Measurements from ENCODE around the gene PTDSS2.

Gene PTDSS2

DNA sequence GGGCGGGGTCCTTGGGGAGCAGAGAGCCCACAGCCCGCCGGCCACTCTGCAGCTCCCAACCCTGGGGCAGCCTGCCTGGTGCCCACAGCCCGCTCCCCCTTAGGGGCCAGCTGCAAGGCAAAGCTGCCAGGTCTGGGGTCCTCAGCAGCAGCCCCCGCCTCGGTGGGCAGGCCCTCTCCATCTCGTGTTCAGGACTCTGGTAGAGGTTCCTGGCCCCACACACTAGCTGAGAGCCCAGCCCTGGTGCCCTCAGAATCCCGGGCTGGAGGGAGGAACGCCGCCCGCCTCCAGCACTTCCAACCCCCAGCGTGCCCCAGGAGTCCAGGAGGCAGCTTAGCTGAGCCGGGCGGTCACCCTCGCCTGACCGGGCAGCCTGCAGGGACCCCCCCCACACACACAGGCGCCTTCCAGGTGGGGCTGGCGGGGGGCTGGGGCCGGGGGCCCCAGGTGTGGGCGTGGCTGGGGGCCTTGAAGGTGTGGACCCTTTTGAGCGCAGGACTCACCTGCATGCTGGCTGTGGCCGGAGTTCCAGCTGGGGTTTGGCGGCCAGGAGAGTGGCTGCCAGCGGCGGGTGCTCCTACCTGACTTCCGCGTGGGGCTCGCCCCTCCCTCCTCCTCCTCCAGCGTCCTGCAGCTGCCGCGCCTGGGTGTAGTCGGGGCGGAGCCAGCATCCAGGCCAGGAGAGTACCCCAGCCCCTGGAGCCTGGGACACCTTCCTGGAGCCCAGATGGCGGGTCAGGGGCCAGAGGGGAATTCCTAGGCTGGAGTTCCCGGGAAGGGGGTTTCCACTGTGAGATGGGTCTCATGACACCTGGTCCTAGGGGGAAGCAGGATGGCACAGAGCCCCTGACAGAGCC is 8.4 kb upstream of the PTDSS2 start, which contains the start of gene ANO9:
Gene ANO9 (minus strand): TSS at position 594 of the 857 bp plus-strand sequence. CDS start 85 bp downstream, at position 509.
- Histone ChIP-seq H3K36me3 (ENCODE audit: insufficient read depth, low read length) (no peaks in the 10 kb centered on the region), H3K9me3 (ENCODE audit: low read length) (peaks cover 4% of the 10 kb centered on the region), H3K4me1 (ENCODE audit: insufficient read depth, low read length) (peaks cover 3% of the 10 kb centered on the region), H3K4me3 (ENCODE audit: low read length) (no peak within 1 kb of the TSS), H3K27me3 (ENCODE audit: insufficient read depth, low read length) (peaks cover 12% of the 10 kb centered on the region), H2AFZ (ENCODE audit: low read depth, low read length) (no peak within 1 kb of the TSS)

DNA sequence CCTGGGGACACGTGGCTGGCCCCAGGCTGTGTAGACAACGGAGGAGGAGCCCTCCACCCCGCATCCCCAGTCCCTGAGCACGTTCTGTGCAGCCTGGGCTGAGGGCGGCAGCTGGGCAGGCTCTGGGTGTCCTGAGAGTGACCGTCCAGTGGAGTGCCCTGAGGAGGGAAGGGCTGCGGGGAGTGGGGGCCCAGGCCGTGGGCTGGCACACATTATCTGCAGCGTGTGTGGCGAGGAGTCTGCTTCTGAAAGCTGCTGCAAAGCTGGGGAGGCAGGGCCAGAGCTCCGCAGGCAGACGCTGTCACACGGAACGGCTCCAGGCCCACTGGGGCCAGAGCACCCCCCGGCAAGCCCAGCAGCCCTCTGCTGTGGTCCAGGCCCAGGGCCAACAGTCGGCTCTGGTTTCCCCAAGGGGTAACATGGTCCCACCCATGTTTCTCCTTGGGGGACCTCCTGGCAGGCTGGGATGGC is 7.4 kb upstream of the PTDSS2 start:
- H3K4me3 ChIP-seq (ENCODE audit: low read length), result no peak overlapping the region
- peaks cover 12% of the 10 kb centered on the region for H3K27me3 ChIP-seq (ENCODE audit: insufficient read depth, low read length)
- no peaks in the 10 kb centered on the region for H3K36me3 ChIP-seq (ENCODE audit: insufficient read depth, low read length)

DNA sequence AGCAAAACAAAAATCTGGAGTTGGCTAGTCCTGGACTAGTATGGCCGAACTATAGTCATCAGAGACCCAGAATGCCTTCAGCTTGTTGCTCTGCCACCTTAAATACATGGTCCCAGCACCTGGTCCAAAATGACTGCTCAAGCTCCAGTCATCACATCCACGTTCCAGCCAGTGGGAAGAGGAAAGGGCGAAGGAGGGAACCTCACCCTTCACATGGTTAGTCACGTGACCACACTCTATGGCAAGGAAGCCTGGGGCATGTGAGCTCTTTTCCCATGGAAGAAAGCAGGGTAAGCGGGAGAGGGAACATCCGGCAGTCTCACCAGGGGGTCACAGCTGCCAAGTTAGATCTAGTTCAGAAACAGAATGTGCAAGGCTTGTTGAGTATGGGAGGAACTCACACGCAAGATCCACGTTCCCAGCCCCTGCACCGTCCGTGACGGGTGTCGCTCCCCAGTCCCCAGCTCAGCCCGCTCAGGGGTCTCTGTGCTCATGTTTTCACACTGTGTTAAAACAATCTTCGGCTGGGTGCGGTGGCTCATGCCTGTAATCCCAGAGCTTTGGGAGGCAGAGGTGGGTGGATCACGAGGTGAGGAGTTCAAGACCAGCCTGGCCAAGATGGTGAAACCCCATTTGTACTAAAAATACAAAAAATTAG is 6.4 kb upstream of the PTDSS2 start:
- H3K36me3 ChIP-seq (ENCODE audit: insufficient read depth, low read length), result no peaks in the 10 kb centered on the region
- no peak overlapping the region for H2AFZ ChIP-seq (ENCODE audit: low read depth, low read length)
- H3K4me1 ChIP-seq (ENCODE audit: insufficient read depth, low read length), result peaks cover 6% of the 10 kb centered on the region
- no peaks in the 10 kb centered on the region for H3K9me3 ChIP-seq (ENCODE audit: low read length)
- H3K4me3 ChIP-seq (ENCODE audit: low read length), result no peak overlapping the region
- peaks cover 12% of the 10 kb centered on the region for H3K27me3 ChIP-seq (ENCODE audit: insufficient read depth, low read length)

More for the DNA sequence above, 7.4 kb upstream of the PTDSS2 start:
- H3K9me3 ChIP-seq (ENCODE audit: low read length), result no peaks in the 10 kb centered on the region
- H3K4me1 ChIP-seq (ENCODE audit: insufficient read depth, low read length), result peaks cover 3% of the 10 kb centered on the region
- no peak overlapping the region for H2AFZ ChIP-seq (ENCODE audit: low read depth, low read length)

DNA sequence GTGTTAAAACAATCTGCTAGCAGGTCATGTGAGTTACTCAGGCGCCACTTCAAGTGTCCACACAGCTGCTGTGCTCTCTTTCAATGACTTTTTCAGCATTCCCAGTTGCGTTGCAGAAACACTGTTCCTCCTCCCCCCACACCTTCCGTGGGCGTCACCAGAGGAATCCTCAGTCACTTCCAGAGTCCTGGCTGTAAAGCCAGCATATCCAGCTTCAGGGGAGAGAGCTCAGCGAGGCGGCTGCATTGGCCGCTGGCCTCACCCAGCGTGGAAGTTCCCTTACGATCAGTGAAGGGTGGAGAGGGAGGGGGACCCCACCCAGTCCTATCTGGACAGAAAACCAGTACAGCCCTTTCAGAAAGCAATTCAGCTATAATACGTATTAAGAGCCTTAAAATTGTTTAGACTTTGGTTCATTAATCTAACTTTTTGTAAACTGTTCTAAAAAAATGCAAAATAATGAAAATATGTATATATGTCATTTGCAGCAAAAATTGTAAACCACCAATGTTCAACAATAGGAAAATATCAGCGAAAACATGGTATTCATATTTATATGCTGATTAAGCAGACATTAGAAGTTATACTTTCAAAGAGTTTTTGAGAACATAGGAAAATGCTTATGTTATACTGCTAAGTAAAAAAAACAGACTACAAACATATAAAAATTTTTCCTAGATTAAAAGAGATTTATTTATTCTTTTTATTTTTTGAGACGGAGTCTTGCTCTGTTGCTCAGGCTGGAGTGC is 5.5 kb upstream of the PTDSS2 start:
- Histone ChIP-seq H3K4me3 (ENCODE audit: low read length) (no peak overlapping the region), H3K4me1 (ENCODE audit: insufficient read depth, low read length) (peaks cover 8% of the 10 kb centered on the region), H2AFZ (ENCODE audit: low read depth, low read length) (no peak overlapping the region), H3K27me3 (ENCODE audit: insufficient read depth, low read length) (peaks cover 12% of the 10 kb centered on the region), H3K36me3 (ENCODE audit: insufficient read depth, low read length) (no peaks in the 10 kb centered on the region), H3K9me3 (ENCODE audit: low read length) (no peaks in the 10 kb centered on the region)

DNA sequence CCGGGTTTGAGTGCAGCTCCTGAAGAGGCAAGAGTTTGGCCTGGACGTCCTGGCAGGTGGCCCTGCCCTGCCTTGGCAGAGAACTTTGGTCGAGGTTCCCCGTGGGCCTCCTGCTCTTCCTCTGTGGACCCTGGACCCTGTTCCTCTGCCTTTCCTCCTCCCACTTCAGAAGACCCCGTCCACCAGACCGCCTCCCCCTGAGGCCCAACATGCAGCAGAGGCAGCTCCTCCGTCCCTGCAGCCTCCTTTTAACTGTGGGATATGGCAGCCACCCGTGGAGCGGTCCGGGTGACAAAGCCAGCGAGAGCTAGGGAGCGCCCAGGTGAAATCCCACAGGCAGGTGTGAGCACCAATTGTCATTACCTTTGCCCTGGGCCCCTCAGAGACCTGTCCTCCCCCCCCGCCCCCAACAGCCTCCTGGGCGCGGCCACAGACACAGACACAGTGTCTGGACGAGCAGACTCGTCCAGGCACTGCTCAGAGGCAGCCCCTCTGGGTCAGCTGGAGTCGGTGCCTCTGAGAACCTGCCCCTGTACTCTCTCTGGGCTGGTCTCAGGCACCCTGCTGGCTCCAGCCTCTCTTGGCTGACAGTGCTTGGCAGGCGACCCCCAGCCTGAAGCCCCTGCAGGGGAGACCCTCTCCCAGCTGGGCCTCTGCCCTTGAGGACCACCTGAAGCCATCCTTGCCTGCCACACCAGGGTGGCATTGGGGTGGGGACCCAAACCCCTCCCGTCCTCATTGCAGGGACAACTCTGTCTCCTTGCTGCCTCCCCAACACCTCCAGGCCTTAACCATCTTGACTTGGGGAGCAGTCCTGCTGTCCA is 4.1 kb upstream of the PTDSS2 start:
- no peak overlapping the region for H3K4me3 ChIP-seq (ENCODE audit: low read length)
- H3K27me3 ChIP-seq (ENCODE audit: insufficient read depth, low read length), result peaks cover 10% of the 10 kb centered on the region
- H3K9me3 ChIP-seq (ENCODE audit: low read length), result no peaks in the 10 kb centered on the region
- no peak overlapping the region for H2AFZ ChIP-seq (ENCODE audit: low read depth, low read length)
- peaks cover 8% of the 10 kb centered on the region for H3K4me1 ChIP-seq (ENCODE audit: insufficient read depth, low read length)
- H3K36me3 ChIP-seq (ENCODE audit: insufficient read depth, low read length), result no peaks in the 10 kb centered on the region

DNA sequence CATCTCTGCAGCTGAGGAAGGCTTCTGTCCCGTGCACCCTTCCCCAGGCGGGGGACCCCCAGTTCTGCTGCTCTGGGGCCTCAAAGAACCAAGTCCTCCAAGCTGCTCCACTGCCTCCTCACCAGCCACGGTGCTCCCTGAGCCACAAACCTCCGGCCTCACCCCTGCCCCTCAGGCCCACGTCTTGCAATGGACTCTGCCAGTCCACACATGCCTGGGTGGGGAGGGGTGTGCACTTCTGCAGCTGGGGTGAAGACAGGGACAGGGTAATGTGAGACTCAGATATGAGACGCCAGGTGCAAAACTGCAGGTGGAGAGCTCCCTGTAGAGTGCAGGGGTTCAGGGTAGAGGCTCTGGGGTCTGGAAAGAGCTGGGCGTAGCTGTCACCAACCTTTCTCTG is 3.2 kb upstream of the PTDSS2 start:
- Histone ChIP-seq H3K9me3 (ENCODE audit: low read length) (no peaks in the 10 kb centered on the region), H3K36me3 (ENCODE audit: insufficient read depth, low read length) (no peaks in the 10 kb centered on the region), H3K4me1 (ENCODE audit: insufficient read depth, low read length) (peaks cover 15% of the 10 kb centered on the region), H3K27me3 (ENCODE audit: insufficient read depth, low read length) (peaks cover 4% of the 10 kb centered on the region), H2AFZ (ENCODE audit: low read depth, low read length) (no peak overlapping the region), H3K4me3 (ENCODE audit: low read length) (no peak overlapping the region)

DNA sequence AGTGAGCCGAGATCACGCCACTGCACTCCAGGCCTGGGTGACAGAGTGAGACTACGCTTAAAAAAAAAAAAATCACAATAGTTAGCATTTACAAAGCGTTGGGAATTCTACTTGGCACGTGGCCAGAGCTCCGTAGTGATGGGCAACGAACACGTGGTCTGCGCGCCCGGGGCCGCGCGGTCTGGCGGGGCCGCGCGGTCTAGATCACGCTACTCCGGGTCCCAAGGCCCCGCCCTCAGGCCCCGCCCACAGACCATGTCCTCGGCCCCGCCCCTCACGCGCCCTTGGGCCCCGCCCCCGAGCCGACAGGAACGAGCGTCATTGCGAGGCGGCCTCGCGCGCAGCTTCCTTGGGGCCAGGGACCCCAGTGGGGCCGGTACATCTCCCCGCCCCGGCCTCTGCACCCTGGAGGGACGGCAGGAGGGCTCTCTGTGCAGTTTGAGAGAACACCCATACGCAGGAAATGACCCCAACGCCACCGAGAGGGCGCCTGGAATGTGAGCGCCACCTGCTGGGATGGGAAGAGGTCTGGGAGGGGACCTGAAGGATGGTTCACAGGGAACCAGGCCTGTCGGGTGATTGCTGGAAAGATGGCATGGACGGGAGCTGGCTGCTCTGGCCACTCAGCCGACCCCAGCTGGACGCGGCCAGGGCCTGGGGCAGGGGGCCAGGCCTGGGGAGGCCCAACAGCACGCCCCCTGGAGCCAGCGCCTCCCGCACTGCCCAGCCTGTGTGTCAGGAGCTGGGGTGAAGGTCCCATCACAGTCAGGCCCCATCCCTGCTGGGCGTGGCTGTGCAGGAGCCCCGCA is 2.0 kb upstream of the PTDSS2 start:
- peaks cover 15% of the 10 kb centered on the region for H3K4me1 ChIP-seq (ENCODE audit: insufficient read depth, low read length)
- peaks cover 2% of the 10 kb centered on the region for H3K27me3 ChIP-seq (ENCODE audit: insufficient read depth, low read length)
- peak overlapping the region; percentile 17 for H2AFZ ChIP-seq (ENCODE audit: low read depth, low read length)
- H3K9me3 ChIP-seq (ENCODE audit: low read length), result no peaks in the 10 kb centered on the region
- H3K4me3 ChIP-seq (ENCODE audit: low read length), result peak overlapping the region; percentile 59
- peaks cover 4% of the 10 kb centered on the region for H3K36me3 ChIP-seq (ENCODE audit: insufficient read depth, low read length)

DNA sequence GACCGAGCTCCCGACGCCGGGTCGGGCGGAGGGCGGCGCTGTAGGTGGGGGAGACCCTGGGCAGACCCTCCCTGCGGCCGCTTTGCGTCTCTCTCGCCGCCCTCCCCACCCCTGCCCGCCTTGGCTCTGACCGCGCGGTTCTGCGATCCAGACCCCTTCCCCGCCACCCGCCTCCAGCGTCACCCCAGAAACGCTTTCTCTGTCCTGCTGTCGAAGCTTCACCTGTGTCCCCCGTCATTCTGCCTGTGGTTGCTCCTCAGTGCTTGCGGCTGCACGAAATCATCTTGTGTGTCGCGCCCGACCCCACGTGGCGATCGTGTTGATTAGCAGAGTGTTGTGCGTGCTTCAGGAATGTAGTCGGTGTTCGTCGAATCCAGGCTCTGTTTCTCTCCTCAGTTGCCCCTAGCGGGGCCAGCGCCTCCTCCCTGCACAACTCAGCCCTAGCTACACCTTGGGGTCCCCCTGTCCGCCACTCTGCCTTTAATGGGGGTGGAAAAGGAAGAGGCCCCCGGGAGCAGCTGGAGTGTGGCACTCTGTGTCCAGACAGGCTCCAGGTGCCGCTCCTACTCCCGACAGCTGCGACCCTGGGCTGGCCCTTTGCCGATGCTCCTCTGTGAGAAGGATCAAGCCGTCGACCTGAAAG is 851 bp downstream of the PTDSS2 start:
- Histone ChIP-seq H2AFZ (ENCODE audit: low read depth, low read length) (no peak overlapping the region), H3K4me3 (ENCODE audit: low read length) (peak overlapping the region; percentile 68), H3K27me3 (ENCODE audit: insufficient read depth, low read length) (no peaks in the 10 kb centered on the region)

DNA sequence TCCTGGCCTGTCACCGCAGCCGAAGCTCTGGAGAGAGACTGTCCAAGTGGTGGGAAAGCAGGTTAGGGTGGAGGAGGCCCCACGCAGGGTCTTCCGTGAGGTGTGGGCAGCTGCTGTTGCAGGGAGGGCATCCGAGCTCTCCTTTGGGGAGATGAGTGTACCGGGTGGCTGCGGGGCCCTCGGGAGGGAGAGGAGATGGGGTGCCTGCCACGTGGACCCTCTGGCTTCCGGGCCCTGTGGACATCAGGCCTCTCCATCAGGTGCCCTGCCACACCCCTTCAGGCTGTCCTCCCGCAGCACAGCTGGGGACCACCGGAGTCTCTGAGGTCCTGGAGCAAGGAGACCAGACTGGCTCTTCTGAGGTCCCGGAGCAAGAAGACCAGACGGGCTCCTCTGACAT is 1.7 kb downstream of the PTDSS2 start:
- no peak overlapping the region for H2AFZ ChIP-seq (ENCODE audit: low read depth, low read length)
- peaks cover 15% of the 10 kb centered on the region for H3K36me3 ChIP-seq (ENCODE audit: insufficient read depth, low read length)
- H3K4me3 ChIP-seq (ENCODE audit: low read length), result peak overlapping the region; percentile 68

More for the DNA sequence above, 851 bp downstream of the PTDSS2 start:
- Histone ChIP-seq H3K36me3 (ENCODE audit: insufficient read depth, low read length) (peaks cover 15% of the 10 kb centered on the region), H3K9me3 (ENCODE audit: low read length) (no peaks in the 10 kb centered on the region), H3K4me1 (ENCODE audit: insufficient read depth, low read length) (peaks cover 12% of the 10 kb centered on the region)

DNA sequence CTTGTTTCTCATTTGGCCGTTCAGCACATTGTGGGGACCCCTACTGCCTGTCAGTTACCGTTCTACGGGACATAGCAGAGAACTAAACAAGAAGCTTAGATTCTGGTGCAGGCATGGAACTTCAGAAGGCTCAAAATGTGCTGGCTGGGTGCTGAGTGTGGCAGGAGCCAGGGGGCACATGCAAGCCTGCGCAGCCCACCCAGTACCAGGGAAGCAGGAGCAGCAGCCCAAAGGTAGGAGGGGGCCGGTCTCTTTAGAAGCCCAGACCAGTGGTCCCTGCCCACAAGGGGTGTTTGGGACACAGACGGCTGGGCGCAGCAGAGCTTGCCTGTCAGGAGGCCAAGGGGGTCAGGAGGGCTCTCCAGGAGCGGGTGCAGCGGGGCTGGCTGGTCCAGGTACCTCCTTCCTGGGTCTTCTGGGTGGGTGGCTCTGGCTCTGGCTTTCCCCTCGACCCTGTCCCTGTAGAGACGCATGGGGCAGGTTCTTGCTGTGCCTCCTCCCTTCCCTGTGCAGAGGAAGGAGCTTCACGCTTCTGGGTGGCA is 2.2 kb downstream of the PTDSS2 start:
- H3K4me3 ChIP-seq (ENCODE audit: low read length), result no peak overlapping the region
- no peaks in the 10 kb centered on the region for H3K9me3 ChIP-seq (ENCODE audit: low read length)
- H3K27me3 ChIP-seq (ENCODE audit: insufficient read depth, low read length), result no peaks in the 10 kb centered on the region
- H3K36me3 ChIP-seq (ENCODE audit: insufficient read depth, low read length), result peaks cover 15% of the 10 kb centered on the region
- H3K4me1 ChIP-seq (ENCODE audit: insufficient read depth, low read length), result peaks cover 12% of the 10 kb centered on the region
- H2AFZ ChIP-seq (ENCODE audit: low read depth, low read length), result no peak overlapping the region

More for the DNA sequence above, 1.7 kb downstream of the PTDSS2 start:
- H3K4me1 ChIP-seq (ENCODE audit: insufficient read depth, low read length), result peaks cover 12% of the 10 kb centered on the region
- no peaks in the 10 kb centered on the region for H3K27me3 ChIP-seq (ENCODE audit: insufficient read depth, low read length)
- H3K9me3 ChIP-seq (ENCODE audit: low read length), result no peaks in the 10 kb centered on the region

DNA sequence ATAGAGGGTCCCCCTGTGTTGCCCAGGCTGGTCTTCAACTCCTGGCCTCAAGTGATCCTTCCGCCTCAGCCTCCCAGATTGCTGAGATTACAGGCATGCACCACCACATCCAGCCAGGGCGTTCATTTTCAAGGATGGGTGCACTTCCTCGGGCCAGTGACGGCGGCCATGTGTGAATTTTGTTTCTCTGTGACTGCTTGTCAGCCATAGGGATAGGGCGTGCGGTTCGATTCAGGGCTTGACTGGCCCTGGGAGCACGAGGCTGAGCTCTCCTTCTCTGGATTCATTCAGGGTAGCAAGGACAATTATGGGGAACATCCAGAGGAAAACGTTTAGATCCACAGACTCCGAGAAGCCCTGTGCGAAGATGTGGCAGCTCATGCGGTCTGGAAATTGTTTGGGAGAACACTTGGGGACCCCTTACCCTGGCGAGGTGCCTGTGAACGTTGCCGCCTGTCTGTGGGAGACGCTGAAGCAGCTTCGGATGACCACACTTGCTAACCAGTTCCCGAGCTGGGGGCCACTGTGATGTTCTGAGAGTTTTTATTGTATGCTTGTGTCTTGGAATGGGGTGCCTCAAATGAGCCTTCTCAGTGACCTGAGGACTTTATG is 2.9 kb downstream of the PTDSS2 start:
- no peak overlapping the region for H3K4me3 ChIP-seq (ENCODE audit: low read length)
- H3K4me1 ChIP-seq (ENCODE audit: insufficient read depth, low read length), result peaks cover 12% of the 10 kb centered on the region
- no peaks in the 10 kb centered on the region for H3K9me3 ChIP-seq (ENCODE audit: low read length)
- peaks cover 15% of the 10 kb centered on the region for H3K36me3 ChIP-seq (ENCODE audit: insufficient read depth, low read length)
- no peak overlapping the region for H2AFZ ChIP-seq (ENCODE audit: low read depth, low read length)
- no peaks in the 10 kb centered on the region for H3K27me3 ChIP-seq (ENCODE audit: insufficient read depth, low read length)

All from neuron (in vitro differentiated cells).